HG03469 (cell line): ENCODE results near the gene DHTKD1.
A peak's percentile ranks its signal among the peaks of the same experiment; 100 is the strongest.
"Not testable (repeated sequence)": the region's sequence is repeated elsewhere in the genome, so short reads cannot be mapped to it uniquely, and the experiment has no call there.

Experiments used
- ATAC-seq: cut with Tn5 transposase; IDR thresholded peaks from one replicate; pipeline ENCODE4 v1.9.1; 2021; ENCODE audit warnings: mild to moderate bottlenecking, moderate library complexity, moderate number of reproducible peaks; ENCODE audit not compliant: unreplicated experiment

Gene DHTKD1

DNA sequence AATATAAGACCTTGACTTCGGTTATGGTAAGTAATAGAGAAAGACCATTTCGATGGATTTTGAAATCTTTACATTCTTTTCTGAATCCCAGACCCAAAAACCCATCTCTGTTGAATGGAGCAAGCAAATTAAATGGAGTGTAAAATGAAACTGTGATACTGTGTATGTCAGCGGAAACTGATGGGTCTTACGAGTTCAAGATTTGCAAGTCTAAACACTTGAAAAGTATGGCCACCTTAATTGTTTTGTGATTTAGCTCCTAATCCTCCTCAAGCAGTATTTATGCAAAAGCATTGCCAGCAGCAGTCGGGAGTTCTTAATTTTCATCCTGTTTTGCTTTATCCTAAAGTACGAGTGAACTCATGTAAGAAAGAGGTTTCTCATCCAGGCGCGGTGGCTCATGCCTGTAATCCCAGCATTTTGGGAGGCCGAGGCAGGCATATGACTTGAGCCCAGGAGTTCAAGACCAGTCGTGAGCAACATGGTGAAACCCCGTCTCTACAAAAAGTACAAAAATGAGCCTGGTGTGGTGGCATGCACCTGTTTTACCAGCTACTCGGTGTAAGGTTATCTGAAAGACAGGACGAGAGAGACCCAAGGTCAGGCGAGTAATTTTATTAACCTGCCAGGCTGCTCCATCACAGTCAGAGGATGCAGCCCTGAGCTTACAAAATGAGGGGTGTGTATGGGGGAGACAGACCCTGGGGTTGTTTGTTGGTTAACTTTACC is 5.8 kb upstream of the DHTKD1 start:
- ATAC-seq: no peak

DNA sequence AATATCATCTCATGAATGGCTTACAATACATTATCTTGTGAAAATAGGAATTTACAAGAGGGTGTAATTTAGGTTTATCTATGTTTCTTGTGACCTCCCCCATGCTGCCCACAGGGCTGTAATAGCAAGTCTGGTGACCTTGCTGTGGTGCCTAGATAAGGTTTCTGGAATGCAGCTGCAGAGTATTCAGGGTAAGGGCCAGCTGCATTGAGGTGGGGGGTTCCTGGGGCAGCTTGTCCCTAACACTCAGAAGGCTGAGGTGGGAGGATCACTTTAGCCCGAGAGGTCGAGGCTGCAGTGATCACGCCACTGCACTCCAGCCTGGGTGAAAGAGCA is 5.3 kb upstream of the DHTKD1 start:
- no peak for ATAC-seq

DNA sequence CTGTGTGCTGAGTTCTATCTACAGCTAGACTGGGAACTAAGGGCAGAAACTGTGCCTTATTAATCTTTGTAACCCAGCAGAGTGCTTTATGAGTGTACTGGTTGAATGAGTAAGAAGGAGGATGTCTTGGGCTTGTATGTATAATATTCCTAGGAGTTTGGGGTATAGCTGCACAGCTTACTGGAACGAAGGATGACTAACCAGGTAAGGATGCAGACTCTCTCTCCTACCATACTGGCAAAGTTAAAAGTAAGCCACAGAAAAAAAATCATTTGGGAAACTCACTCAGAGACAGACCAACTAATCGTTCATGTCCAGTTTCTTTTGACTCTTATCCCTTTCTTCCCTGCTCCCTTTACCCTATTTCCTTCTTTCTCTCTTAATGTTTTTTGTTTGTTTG is 1.4 kb upstream of the DHTKD1 start:
- no peak for ATAC-seq

DNA sequence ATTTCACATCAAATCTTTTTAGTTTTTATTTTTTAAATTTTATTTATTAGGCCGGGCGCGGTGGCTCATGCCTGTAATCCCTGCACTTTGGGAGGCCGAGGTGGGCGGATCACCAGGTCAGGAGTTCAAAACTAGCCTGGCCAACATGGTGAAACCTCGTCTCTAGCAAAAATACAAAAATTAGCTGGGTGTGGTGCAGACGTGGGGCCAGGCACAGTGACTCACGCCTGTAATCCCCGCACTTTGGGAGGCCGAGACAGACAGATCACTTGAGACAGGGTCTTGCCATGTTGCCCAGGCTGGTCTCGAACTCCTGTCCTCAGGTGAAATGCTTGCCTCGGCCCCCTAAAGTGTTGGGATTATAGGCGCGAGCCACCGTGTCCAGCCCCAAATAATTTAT is 2.7 kb downstream of the DHTKD1 start:
- ATAC-seq: not testable (repeated sequence)

DNA sequence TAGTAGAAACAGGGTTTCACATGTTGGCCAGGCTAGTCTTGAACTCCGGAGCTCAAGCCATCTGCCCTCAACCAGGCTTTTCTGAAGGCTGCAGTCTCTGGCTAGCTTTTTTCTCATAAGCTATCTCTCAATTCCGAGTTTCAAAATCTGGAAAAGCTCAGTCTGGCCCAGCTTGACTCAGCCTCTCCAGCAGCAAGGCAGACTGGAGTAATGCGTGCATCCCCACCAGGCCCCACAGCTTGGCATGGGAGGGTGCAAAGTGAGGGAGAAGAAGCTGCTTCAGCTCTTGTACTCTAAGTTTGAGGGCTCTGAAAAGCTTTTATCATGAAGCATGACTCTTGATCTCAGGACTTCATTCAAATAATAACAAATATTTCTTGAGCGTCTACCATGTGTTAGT is 4.8 kb downstream of the DHTKD1 start:
- ATAC-seq: no peak

DNA sequence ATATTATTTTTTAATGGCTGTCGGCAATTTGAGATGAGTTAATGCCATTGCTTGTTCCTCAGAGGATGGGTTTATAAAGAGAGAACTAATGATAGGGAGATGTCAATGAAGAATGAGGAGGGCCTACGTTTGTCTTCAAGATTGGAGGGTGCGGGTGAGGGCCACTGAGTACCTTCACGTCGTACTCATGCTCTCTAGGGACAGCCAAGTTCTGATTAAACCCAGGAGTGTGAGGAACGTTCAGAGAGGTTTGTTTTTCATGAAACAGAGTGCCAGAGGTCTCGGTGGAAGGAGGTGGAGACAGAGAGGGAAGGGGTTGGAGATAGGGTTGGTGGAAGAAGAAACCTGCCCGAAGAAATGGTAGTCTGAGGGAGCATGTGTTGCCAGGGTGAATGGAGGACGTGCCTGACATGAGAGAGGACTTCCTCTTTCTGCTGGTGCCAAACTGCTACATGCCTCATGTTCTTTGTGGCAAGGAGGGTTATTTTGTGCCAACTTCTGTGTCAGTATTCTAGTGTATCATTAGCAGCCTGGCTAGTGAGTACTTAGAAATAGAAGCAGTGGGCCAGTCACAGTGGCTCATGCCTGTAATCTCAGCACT is 8.9 kb downstream of the DHTKD1 start:
- ATAC-seq: no peak

DNA sequence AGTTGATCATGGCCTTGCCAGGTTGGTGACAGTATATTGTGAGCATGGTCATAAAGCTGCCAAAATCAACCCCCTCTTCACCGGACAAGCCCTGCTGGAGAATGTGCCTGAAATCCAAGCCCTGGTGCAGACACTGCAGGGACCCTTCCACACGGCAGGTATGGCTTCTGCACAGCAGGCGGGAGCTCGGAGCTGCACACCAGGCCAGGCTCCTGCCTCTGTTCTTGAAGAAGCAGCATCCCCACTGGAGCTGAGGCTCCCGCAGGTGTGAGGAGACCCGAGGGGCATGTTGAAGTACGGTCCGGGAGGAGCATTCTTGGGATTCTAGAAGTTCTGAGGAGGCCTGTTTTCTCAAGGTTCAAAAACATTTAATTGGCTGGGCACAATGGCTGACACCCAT is 12.7 kb downstream of the DHTKD1 start:
- no peak for ATAC-seq

DNA sequence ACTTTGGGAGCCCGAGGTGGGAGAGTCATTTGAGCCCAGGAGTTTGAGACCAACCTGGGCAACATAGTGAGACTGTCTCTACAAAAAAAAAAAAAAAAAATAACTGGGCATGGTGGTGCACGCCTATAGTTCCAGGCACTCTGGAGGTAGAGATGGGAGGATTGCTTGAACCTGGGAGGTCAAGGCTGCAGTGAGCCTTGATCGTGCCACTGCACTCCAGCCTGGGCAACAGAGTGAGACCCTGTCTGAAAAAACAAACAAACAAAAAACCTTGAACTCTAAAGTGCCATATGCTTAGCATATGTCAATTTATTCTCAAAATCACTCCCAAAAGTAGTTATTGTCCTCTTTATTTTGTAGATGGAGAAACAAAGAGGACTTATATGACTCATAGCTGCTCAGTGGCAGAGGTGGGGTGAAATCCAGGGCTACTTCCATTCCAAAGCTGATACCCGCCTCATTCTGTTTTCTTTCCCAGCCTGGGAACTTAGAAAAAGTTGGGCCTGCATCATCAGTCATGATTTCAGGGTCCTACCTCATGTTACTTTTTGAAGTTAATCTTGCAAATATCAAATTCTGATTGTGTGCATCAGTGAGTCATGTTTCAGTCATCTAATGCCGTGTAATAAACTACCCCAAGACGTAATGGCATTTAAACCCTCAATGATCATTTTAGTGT is 13.3 kb downstream of the DHTKD1 start:
- ATAC-seq: no peak

DNA sequence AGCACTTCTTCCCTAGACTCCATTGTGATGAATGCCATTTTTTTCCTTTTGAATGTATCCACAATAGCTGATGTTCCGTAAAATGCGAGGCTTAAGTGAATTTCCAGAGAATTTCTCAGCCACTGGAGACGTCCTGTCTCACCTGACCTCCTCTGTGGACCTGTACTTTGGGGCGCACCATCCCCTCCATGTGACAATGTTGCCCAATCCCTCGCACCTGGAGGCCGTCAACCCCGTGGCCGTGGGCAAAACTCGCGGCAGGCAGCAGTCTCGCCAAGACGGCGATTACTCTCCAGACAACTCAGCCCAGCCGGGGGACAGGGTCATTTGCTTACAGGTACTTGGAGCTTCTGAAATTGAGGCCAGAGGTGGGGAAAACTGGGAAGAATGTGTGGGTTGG is 20.2 kb downstream of the DHTKD1 start:
- ATAC-seq: no peak

DNA sequence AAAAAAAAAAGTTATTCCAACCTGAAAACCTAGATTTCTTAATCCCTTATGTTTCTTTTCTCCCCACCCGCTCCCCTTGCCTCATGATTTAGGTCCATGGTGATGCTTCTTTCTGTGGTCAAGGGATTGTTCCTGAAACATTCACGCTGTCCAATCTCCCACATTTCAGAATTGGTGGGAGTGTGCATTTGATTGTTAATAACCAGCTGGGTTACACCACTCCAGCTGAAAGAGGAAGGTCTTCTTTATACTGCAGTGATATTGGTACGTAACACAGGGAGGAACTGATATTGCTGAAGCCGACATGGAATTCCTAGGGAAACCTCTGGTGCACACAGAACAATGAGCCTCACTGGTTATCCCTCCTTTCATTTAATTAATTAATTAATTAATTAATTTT is 22.7 kb downstream of the DHTKD1 start:
- ATAC-seq: no peak

DNA sequence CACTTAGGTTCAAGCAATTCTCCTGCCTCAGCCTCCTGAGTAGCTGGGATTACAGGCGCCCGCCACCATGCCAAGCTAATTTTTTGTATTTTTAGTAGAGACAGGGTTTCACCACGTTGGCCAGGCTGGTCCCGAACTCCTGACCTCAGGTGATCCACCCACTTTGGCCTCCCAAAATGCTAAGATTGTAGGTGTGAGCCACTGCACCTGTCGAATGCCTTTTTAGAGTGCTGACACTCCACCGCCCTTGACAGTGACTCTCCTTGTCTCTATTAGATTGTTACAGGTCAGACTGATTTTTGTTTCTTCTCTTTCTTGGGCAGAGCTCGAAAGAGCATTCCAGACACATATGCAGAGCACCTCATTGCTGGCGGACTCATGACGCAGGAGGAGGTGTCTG is 28.6 kb downstream of the DHTKD1 start:
- ATAC-seq: not testable (repeated sequence)

DNA sequence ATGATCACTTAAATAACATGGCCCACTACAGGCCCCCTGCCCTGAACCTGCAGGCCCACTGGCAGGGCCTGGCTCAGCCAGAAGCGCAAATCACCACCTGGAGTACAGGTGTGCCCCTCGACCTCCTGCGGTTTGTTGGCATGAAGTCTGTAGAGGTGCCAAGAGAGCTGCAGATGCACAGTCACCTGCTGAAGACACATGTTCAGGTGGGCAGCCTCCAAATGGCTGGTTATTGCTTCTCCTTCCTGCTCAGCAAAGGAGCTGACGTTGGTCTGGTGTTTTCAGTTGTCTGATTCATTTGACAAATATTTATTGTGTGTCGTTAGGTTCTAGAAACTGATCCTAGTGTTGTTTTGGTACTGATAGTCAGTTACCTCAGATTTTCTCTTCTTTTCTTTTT is 29.0 kb downstream of the DHTKD1 start:
- no peak for ATAC-seq

DNA sequence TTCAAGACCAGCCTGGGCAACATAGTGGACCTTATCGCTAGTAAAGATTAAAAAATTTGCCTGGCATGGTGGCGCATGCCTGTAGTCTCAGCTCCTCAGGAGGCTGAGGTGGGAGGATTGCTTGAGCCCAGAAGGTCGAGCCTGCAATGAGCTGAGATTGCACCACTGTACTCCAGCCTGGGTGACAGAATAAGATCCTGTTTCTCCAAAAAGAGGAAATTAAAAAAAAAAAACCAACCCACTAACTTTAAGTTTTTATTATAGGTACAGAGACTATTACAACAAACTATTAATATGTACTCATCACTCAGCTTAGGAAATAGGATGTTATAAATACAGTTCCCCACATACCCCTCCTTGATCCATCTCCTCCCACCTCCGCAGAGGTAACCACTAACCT is 30.2 kb downstream of the DHTKD1 start:
- ATAC-seq: no peak

DNA sequence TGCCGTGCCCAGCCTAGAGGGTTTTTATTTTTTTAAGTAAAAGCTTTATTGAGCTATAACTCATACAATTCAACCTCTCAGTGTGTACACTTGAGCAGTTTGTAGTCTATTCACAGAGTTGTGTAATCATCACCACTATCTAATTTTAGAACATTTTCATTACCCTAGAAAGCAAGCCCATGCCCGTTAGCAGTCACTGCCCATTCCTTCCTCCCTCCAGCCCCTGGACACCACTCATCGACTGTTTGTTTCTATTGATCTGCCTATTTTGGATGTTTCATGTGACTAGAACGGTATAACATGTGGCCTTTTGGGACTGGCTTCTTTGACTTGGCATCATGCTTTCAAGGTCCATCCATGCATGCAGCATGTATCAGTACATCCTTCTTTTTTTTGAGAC is 35.0 kb downstream of the DHTKD1 start:
- no peak for ATAC-seq

DNA sequence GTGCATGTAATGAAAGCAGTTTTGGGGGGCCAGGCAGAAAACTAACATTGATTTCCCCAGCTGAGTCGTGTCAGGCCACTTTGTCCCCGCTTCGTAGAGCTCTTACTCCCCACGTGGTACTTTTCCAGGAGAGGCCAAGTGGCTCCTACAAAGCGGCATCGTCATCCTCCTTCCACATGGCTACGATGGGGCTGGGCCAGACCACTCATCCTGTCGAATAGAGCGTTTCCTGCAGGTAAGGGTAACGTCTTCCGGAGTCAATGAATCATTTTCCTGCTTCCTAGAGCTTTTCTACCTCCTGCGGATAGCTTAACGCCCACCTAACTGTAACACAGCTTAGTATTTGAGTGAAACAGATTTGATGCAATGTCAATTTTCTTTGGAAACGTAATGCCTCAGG is 39.0 kb downstream of the DHTKD1 start:
- ATAC-seq: no peak

DNA sequence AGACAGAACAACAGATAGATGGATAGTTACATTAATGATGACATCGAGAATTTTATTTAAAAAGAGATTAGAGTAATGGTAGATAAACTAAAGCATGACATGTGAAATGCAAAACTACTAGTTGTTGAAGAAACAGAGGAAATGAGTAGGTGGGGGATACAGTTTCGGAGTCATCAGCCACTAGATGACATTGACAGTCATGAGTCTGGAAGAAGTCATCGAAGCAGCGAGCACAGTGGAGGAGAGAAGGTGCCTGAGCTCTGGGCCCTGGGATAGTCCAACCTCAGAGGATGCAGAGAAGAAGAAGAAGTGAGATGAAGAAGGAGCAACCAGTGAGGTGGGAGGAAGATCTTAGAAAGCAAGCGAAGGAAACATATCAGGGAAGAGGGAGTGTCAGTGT is 40.5 kb downstream of the DHTKD1 start:
- no peak for ATAC-seq

DNA sequence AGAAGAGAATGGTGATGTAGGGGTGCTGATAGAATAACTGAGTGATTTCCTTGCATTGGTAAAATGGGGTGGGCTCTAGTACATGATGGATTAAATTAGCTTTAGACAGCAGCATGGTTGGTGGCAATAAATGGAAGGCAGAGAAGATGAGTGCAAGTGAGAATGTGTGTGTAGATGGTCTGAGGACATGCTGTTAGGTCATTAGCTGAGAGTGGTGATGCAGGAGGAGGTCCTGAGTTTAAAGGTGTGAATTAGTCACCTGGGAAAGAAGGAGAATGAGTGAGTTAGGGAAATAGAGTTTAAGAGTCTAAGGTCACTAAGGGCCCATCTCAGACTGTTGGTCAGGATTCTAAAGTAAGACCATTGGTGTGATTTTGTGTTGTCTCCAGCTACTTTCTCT is 42.8 kb downstream of the DHTKD1 start:
- no peak for ATAC-seq

DNA sequence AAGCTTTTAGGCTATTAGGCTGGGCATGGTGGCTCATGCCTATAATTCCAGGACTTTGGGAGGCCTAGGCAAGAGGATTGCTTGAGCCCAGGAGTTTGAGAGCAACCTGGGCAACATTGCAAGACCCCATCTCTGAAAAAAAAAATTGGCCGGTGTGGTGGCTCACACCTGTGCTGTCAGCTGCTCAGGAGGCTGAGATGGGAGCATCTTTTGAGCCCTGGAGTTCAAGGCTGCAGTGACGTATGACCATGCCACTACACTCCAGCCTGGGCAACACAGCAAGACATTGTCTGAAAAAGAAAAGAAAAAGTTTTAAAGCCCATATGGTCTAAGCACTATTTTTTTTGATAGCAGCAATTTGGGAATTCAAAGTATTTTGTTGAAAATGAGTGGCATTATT is 44.9 kb downstream of the DHTKD1 start:
- ATAC-seq: no peak

DNA sequence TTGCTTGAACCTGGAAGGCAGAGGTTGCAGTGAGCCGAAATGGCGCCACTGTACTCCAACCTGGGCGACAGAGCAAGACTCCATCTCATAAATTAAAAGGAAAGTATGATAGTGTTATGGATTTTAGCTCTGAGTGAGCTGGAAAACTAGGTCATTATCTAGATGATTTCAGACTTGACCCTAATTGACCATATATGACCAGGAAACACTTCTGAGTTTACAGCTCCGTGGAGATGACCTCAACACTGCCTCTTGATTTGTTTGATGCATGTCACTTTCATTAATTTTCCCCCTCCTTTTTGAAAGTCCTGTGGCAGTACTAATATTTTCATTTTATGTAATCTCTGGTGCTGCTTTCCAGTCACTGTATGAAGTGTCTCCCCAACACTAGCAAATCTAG is 52.9 kb downstream of the DHTKD1 start:
- ATAC-seq: no peak

DNA sequence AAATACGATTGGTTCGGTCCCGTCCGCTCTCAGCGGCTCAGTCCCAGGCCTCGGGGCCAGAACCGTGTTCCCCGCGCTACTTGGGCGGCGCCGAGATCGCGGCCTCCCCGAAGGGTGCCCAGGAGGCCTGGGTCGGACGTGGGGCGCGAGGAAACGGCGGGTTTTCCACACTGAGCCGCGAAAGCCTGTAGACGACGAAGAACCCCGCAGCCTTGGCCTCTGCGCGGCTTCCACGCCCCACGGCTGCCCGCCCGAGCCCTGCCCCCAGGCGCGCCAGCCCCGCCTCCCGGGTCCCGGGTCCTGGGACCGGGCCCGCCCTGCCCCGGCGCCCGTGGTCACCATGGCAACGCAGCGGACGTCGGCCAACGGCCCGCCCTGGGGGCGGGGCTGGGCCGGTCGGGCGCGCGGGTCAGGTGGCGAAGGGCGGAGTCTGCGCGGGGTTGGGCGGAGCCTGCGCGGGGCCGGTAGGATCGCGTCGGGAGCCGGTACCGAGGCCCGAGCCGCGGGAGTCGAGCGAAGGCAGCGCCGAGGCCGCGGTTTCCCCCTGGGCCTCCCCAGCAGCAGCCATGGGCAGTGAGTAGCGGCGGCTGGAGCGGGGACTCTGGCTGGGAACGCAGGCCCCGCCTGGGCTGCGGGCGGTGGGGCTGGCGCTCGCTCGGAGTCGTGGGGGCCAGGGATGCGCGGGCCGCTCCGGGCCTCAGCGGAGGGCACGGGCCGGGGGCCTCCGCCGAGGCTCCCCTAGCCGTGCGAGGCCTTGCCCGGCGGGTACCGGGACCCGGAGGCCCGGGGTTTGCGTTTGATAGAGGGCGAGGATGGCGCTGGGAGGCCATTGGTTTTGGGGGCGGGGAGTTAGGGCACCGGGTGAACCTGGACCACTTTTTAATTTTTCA is 60.7 kb downstream of the DHTKD1 start, which contains the start of gene SEC61A2:
Gene SEC61A2 (plus strand): TSS at position 456 of the 890 bp plus-strand sequence. CDS start 111 bp downstream, at position 567.
- peak; percentile 84 for ATAC-seq

DNA sequence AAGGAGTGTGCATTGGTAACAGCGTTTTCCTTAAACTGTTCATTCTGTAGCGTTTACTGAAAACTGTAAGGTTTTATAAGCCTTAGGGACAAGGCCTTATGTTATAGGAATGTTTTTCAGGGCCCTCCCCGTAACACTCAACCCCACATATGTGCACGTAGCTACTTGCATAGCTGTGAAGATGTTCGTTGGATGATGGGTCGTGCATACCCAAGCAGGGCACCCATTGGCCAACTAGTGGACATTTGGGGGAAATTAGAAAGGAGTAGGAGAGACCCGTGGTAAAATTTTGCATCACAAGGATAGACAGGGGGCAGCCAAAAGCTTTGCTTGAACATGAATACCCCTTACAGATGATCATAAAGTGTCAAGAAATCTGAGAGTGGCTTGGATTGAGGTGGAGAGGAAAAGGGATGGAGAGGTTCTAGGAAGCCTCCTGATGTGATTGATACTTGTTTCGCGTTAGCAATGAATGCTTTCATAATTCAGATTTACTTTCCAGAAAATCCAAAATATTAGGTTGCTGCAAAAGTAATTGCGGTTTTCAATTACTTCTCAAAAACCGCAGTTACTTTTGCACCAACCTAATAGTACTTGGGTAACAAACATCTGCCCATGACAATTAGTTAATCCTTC is 61.6 kb downstream of the DHTKD1 start:
- ATAC-seq: peak; percentile 31
